HepG2 (cell line): ENCODE results near the gene DGUOK. TPM values are rescaled to one million over a fixed set of nuclear protein-coding genes. Genes with fewer than 3 reads are reported as not detected.

ENCODE experiments used
- ATF4 ChIP-seq, 2 experiments: fragments of 450-650 bp in 1 of 2; sonication (generic) in 1 of 2; formaldehyde crosslinking; IDR thresholded peaks; 2 replicates each; pipeline versions ENCODE4 v1.5.0 to v1.8.0; 2020 to 2022; ENCODE audit warnings: mild to moderate bottlenecking in 1 of 2, missing genetic modification reagents in 1 of 2
- CEBPB ChIP-seq: IDR thresholded peaks from 2 replicates; pipeline ENCODE4 v1.6.1; 2011; ENCODE audit warnings: low read depth, low read length, improper control_type of control experiment, borderline replicate concordance
- CEBPG ChIP-seq: IDR thresholded peaks from 2 replicates; pipeline ENCODE4 v1.6.1; 2016
- CENPX ChIP-seq: sonication (generic); formaldehyde crosslinking; IDR thresholded peaks from 2 replicates; pipeline ENCODE4 v1.9.0; 2021; ENCODE audit warnings: mild to moderate bottlenecking, missing genetic modification reagents, moderate library complexity
- CHD2 ChIP-seq: IDR thresholded peaks from 2 replicates; pipeline ENCODE4 v1.6.1; 2011; ENCODE audit warnings: low read depth, low read length, improper control_type of control experiment
- FOSL2 ChIP-seq: sonication (generic); formaldehyde crosslinking; IDR thresholded peaks from 2 replicates; pipeline ENCODE4 v1.4.0; 2020; ENCODE audit warnings: missing genetic modification reagents
- GMEB1 ChIP-seq: sonication (generic); formaldehyde crosslinking; IDR thresholded peaks from 2 replicates; pipeline ENCODE4 v1.5.1; 2020; ENCODE audit warnings: missing genetic modification reagents, mild to moderate bottlenecking, borderline replicate concordance
- MBD4 ChIP-seq: IDR thresholded peaks from 2 replicates; pipeline ENCODE4 v1.6.1; 2012; ENCODE audit warnings: low read length, inconsistent platforms, borderline replicate concordance
- PHF20 ChIP-seq: sonication (generic); formaldehyde crosslinking; IDR thresholded peaks from 2 replicates; pipeline ENCODE4 v1.5.0; 2020; ENCODE audit warnings: mild to moderate bottlenecking, missing genetic modification reagents
- PRMT3 ChIP-seq: sonication (generic); formaldehyde crosslinking; IDR thresholded peaks from 2 replicates; pipeline ENCODE4 v1.8.1; 2022; ENCODE audit warnings: low read depth, mild to moderate bottlenecking, moderate library complexity, missing genetic modification reagents, borderline replicate concordance
- SAP130 ChIP-seq: IDR thresholded peaks from 2 replicates; pipeline ENCODE4 v1.6.1; 2016; ENCODE audit warnings: low read depth
- SOX13 ChIP-seq, 3 experiments: fragments of 450-650 bp in 1 of 3; sonication (generic) in 1 of 3; formaldehyde crosslinking in 1 of 3; IDR thresholded peaks in 2 of 3; conservative IDR thresholded peaks in 1 of 3; 2 replicates each; pipeline versions ENCODE4 v1.5.0 to v1.6.1; 2016 to 2020; ENCODE audit warnings: antibody characterized with exemption in 1 of 3, mild to moderate bottlenecking in 1 of 3, missing compliant biosample characterization in 1 of 3, missing genetic modification reagents in 1 of 3, moderate library complexity in 1 of 3
- SOX5 ChIP-seq: IDR thresholded peaks from 2 replicates; pipeline ENCODE4 v1.6.1; 2016; ENCODE audit warnings: borderline replicate concordance
- TIGD3 ChIP-seq: sonication (generic); formaldehyde crosslinking; IDR thresholded peaks from 2 replicates; pipeline ENCODE4 v1.5.1; 2020; ENCODE audit warnings: mild to moderate bottlenecking, missing genetic modification reagents, borderline replicate concordance
- ZBTB46 ChIP-seq: sonication (generic); formaldehyde crosslinking; IDR thresholded peaks from 2 replicates; pipeline ENCODE4 v1.4.0; 2020; ENCODE audit warnings: mild to moderate bottlenecking, missing genetic modification reagents, borderline replicate concordance
- ZFAT ChIP-seq: sonication (generic); formaldehyde crosslinking; conservative IDR thresholded peaks from 2 replicates; pipeline ENCODE4 v1.8.1; 2023; ENCODE audit warnings: missing genetic modification reagents, inconsistent platforms
- ZNF10 ChIP-seq: sonication (generic); formaldehyde crosslinking; IDR thresholded peaks from 2 replicates; pipeline ENCODE4 v1.4.0; 2020; ENCODE audit warnings: mild to moderate bottlenecking, low read depth, missing genetic modification reagents, borderline replicate concordance
- ZNF329 ChIP-seq: sonication (generic); formaldehyde crosslinking; IDR thresholded peaks from 2 replicates; pipeline ENCODE4 v1.9.0; 2021; ENCODE audit warnings: low read depth, mild to moderate bottlenecking, missing genetic modification reagents
- ZNF331 ChIP-seq: sonication (generic); formaldehyde crosslinking; IDR thresholded peaks from 2 replicates; pipeline ENCODE4 v1.4.0; 2020; ENCODE audit warnings: missing genetic modification reagents
- ZNF7 ChIP-seq: IDR thresholded peaks from 2 replicates; pipeline ENCODE4 v1.6.1; 2016; ENCODE audit warnings: missing biosample characterization, missing genetic modification reagents
- ZNF766 ChIP-seq: sonication (generic); formaldehyde crosslinking; IDR thresholded peaks from 2 replicates; pipeline ENCODE4 v1.5.0; 2020; ENCODE audit warnings: missing genetic modification reagents, borderline replicate concordance
- ZNF770 ChIP-seq: sonication (generic); formaldehyde crosslinking; IDR thresholded peaks from 2 replicates; pipeline ENCODE4 v1.5.0; 2020; ENCODE audit warnings: mild to moderate bottlenecking, missing genetic modification reagents
- polyA plus RNA-seq, 8 experiments: library from polyadenylated mRNA; depleted of rRNA in 3 of 8; stranded (reverse) in 7 of 8; unstranded in 1 of 8; fragments of >200 nt; fragmentation: Illumina TruSeq in 4 of 8; extraction: Trizol in 4 of 8; gene quantifications; 2 replicates each; pipeline versions ENCODE4 v1.2.1 to v1.2.3, GENCODE V29; 2011 to 2016; ENCODE audit warnings: low read depth in 4 of 8, missing spikeins in 1 of 8, mixed read lengths in 1 of 8; ENCODE audit not compliant: insufficient read depth in 1 of 8
- total RNA-seq, 5 experiments: library from RNA; depleted of rRNA; stranded (reverse); fragments of >200 nt; fragmentation: Illumina TruSeq; extraction: Trizol; gene quantifications; 2 replicates each; pipeline ENCODE4 v1.2.3, GENCODE V29; 2016; ENCODE audit warnings: low read depth in 1 of 5

The DGUOK gene
- total and polyA plus RNA-seq, 2 of the 13 experiments (the other 11 are each of a cell fraction or from before 2014, with no cell fraction given), result 105 to 137 TPM

- TF ChIP-seq TIGD3, result no peak
- TF ChIP-seq CHD2, result no peak
- no peak for TF ChIP-seq ZNF766 (CRISPR knock-in tag)
- no peak for TF ChIP-seq ZNF329
- TF ChIP-seq ZNF7 (CRISPR knock-in tag), result no peak
- TF ChIP-seq PHF20 (CRISPR knock-in tag), result no peak
- no peak for TF ChIP-seq PRMT3 (CRISPR knock-in tag)
- TF ChIP-seq CEBPG, result 0 out of 2 replicates have a peak, but pooled peaks have one; percentile 19
- TF ChIP-seq ZBTB46, result no peak
- TF ChIP-seq MBD4, result no peak
- 0 out of 2 replicates have a peak, but pooled peaks have one; percentile 20 for TF ChIP-seq GMEB1
- no peak for TF ChIP-seq ZNF331 (CRISPR knock-in tag)
- TF ChIP-seq ZNF770 (CRISPR knock-in tag), result no peak
- TF ChIP-seq CEBPB, result peak; percentile 42; the same call in 1 of the 2 replicates
- TF ChIP-seq ZFAT (CRISPR knock-in tag), result no peak
- TF ChIP-seq ATF4 (CRISPR knock-in tag; IDR thresholded peaks at IDR 0.05), result peak in 1 of 2 experiments; percentile 49; a peak in 1 of 4 replicates
- peak; percentile 78 for TF ChIP-seq SOX5 (CRISPR knock-in tag)
- TF ChIP-seq SAP130 (CRISPR knock-in tag), result peak; percentile 32; the same call in 1 of the 2 replicates
- no peak for TF ChIP-seq ZNF10 (CRISPR knock-in tag)
- TF ChIP-seq CENPX, result no peak
- no peak for TF ChIP-seq SOX13 (IDR thresholded peaks at IDR 0.05)
- peak in 1 of 2 experiments; percentile 61; a peak in 1 of 4 replicates for TF ChIP-seq SOX13 (CRISPR knock-in tag; conservative IDR thresholded peaks at IDR 0.05 in 1 of 2, IDR thresholded peaks at IDR 0.05 in 1 of 2)
- peak; percentile 95 for TF ChIP-seq FOSL2
Measured at GRCh38 chr2:73979686-73980085, 53.0 kb downstream of the DGUOK start (continued).
